ENCODE measurements around the gene TFR2.

TFR2 gene

DNA sequence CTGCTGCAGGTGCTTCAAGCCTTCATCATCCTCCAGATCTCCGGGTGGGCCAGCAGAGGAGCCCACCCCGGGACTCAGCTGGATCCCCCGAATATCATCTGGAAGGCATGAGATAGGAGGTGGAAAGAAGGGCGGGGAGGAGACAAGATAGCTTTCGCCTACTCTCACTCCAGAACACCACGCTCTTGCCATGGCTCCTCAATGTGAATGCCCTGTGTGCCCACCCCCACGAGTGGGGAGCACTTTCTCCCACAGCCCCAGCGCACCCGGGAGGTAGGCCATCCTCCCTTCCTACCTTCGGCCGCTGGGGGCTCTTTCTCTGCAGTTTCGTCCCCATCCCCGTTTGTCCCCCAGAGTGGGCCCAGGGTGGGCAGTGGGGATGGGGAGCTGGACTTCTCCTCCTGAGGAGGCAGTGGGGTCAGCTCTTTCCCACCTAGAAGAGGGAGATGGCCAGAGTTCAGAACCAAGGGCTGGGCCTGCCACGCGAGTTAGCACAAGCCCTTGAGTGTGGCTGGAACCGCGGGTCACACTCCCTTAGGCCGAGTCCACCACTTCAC is 43.8 kb upstream of the TFR2 start:
- Histone ChIP-seq H3K27me3 (no peaks in the 10 kb centered on the region), H3K9ac (no peak overlapping the region; a peak in 1 of 22 replicates), H3K4me2 (no peak overlapping the region), H3K4me1 (peaks cover 19 to 44% (median 23%) of the 10 kb centered on the region in 10 experiments), H3K9me3 (replicated peaks in 1 of 11) (no peaks in the 10 kb centered on the region), H3K4me3 (no peak overlapping the region), H4K20me1 (peaks cover 87 to 100% (median 95%) of the 10 kb centered on the region in 11 experiments), H3K36me3 (peaks cover 84 to 92% (median 89%) of the 10 kb centered on the region in 11 experiments), H3K27ac (no peak overlapping the region)
- no peak for TF ChIP-seq Cebpa-rat (IDR thresholded peaks at IDR 0.05)

DNA sequence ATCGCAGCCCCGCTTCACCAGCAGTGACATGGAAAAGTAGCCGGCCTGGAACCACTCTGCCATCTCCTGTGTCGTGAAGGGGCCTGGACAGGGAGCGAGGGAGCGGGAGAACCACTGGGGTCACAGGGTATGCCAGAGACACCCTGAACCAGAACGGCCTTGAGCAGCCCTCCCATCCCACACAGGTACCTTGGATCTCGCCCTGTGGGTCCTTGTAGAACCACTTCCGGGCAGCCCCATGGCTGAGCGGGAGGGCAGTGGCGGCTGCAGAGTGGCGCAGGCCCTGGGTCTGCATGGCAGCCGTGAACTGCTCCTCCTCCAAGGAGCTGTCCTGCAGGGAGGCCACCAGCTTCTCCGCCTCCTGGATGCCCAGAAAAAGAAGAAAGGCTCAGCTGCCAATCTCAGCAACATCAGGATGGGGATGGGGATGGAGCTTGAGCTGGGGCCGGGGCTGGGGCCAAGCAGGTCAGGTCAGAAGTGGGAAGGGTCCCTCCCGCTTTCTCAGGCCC is 43.2 kb upstream of the TFR2 start:
- Histone ChIP-seq H3K4me3 (no peak overlapping the region), H3K27me3 (no peaks in the 10 kb centered on the region), H3K4me2 (no peak overlapping the region), H3K27ac (no peak overlapping the region), H3K9me3 (replicated peaks in 1 of 11) (no peaks in the 10 kb centered on the region), H3K36me3 (peaks cover 90 to 98% (median 95%) of the 10 kb centered on the region in 11 experiments), H3K4me1 (peaks cover 14 to 44% (median 20%) of the 10 kb centered on the region in 10 experiments), H3K9ac (no peak overlapping the region; a peak in 1 of 22 replicates), H4K20me1 (peaks cover 87 to 100% (median 95%) of the 10 kb centered on the region in 11 experiments)
- TF ChIP-seq Cebpa-rat (IDR thresholded peaks at IDR 0.05), result no peak

DNA sequence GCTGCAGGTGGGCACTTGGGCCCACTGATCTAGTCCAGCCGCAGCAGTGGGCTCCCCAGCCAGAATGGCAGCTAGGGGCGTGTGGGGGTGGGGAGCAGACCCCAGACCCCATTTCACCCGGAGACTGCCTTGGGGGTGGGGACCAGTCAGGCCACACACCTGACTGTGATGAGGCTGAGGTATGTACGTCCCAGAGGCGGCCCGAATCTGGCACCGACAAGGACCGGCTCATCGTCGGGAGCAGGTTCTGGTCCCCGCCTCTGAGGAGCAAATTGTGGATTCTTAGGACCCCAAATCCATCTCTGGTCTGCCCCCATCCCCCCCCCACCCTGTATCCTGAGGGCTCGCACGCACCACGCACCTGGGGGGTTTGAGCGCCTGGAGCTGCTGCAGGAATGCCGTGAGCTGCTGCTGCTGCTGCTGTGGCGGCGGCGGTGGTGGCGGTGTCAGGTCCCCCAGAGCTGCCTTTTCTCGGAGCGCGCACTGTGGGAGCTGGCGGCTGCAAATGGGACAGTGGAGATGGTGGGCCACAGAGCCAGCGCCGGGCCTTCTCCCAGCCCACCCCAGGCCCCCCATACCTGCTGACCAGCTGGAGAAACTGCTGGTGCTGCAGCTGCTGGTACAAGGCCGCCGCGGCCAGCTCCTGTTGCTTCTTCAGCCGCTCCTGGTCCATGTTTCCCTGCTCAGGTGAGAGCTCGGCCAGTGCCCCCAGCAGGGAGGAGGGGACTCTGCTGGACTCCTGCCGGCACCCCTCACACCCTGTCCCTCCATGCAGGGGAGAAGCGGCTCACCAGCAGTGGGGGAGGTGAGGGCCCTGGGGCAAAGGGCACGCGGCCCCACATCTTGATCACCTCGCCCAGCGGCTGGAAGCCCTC is 42.5 kb upstream of the TFR2 start:
- Histone ChIP-seq H3K9ac (no peak overlapping the region), H3K4me2 (no peak overlapping the region), H3K27me3 (no peaks in the 10 kb centered on the region), H3K36me3 (peaks cover 97 to 100% (median 99%) of the 10 kb centered on the region in 11 experiments), H3K4me1 (peaks cover 7 to 44% (median 14%) of the 10 kb centered on the region in 10 experiments), H4K20me1 (peaks cover 87 to 100% (median 95%) of the 10 kb centered on the region in 11 experiments), H3K9me3 (replicated peaks in 1 of 11) (no peaks in the 10 kb centered on the region), H3K4me3 (no peak overlapping the region), H3K27ac (no peak overlapping the region)
- TF ChIP-seq Cebpa-rat (IDR thresholded peaks at IDR 0.05), result no peak

DNA sequence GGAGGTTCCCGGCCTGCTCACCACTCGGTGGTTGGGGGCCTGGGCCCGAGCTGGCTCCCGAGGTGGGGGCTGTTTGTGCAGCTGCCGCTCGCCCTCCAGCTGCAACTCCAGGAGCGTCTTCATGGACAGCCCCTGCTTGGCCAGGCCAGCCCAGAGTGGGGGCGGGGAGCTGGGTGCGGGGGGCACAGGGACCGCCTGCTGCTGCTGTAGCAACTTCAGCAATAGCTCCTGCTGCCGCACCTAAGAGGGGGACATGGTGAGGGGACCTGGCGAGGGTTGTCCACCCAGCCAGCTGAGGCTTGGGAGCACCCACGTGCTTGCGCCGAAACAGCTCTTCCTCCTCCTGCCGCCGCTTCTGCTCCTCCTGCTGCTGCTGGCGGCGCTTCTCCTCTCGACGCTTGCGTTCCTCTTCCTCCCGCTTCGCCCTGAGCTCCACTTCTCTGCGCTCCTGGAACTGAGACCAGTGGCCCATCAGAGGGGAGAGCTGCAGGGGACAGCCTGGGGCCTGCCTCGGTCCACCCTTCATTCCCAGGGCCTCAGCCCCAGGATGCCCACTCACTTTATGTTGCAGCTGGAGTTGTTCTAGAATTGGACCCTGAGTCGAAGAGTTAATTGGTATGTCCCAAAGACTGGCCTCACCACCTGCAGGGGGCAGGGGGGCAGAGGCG is 41.8 kb upstream of the TFR2 start:
- peaks cover 97 to 100% (median 99%) of the 10 kb centered on the region in 11 experiments for H3K36me3 ChIP-seq

DNA sequence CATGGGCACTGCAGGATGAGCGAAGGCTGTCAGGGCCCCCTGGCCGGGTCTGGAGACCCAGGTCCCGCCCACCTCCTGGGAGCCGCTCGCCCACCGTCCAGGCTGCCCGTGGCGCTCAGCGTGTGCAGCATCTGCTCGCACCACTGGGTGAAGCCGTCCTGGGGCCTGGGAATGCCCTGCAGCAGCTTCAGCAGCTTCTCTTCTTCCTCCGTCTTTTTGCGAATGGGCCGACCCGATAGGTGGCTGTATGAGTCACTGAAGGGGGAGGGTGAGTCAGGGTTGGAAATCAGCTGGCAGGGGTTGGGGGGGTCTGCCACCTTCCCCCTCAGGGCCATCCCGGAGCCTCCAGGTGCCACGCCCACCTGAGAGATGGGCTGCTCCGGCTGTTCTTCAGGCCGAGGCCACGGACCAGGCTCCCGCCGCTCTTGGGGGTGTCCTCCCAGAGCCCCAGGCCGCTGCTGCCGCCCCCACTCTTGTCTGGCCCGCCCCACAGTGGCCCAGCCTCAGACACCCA is 40.9 kb upstream of the TFR2 start:
- Histone ChIP-seq H3K9ac (no peak overlapping the region), H3K4me2 (no peak overlapping the region), H3K27ac (no peak overlapping the region), H3K4me3 (no peak overlapping the region), H4K20me1 (peaks cover 89 to 100% (median 96%) of the 10 kb centered on the region in 11 experiments), H3K4me1 (peaks cover 5 to 46% (median 18%) of the 10 kb centered on the region in 10 experiments; a peak in 19 of 20 replicates), H3K9me3 (replicated peaks in 1 of 11) (no peaks in the 10 kb centered on the region), H3K36me3 (peaks cover 98 to 100% (median 100%) of the 10 kb centered on the region in 11 experiments), H3K27me3 (no peaks in the 10 kb centered on the region)
- no peak for TF ChIP-seq Cebpa-rat (IDR thresholded peaks at IDR 0.05)

More for the DNA sequence above, 41.8 kb upstream of the TFR2 start:
- Histone ChIP-seq H3K9me3 (replicated peaks in 1 of 11) (no peaks in the 10 kb centered on the region), H3K27ac (no peak overlapping the region), H4K20me1 (peaks cover 87 to 100% (median 95%) of the 10 kb centered on the region in 11 experiments), H3K9ac (no peak overlapping the region), H3K4me3 (no peak overlapping the region), H3K27me3 (no peaks in the 10 kb centered on the region), H3K4me2 (no peak overlapping the region), H3K4me1 (peaks cover 0 to 44% (median 12%) of the 10 kb centered on the region in 10 experiments; a peak in 14 of 20 replicates)
- TF ChIP-seq Cebpa-rat (IDR thresholded peaks at IDR 0.05), result no peak

DNA sequence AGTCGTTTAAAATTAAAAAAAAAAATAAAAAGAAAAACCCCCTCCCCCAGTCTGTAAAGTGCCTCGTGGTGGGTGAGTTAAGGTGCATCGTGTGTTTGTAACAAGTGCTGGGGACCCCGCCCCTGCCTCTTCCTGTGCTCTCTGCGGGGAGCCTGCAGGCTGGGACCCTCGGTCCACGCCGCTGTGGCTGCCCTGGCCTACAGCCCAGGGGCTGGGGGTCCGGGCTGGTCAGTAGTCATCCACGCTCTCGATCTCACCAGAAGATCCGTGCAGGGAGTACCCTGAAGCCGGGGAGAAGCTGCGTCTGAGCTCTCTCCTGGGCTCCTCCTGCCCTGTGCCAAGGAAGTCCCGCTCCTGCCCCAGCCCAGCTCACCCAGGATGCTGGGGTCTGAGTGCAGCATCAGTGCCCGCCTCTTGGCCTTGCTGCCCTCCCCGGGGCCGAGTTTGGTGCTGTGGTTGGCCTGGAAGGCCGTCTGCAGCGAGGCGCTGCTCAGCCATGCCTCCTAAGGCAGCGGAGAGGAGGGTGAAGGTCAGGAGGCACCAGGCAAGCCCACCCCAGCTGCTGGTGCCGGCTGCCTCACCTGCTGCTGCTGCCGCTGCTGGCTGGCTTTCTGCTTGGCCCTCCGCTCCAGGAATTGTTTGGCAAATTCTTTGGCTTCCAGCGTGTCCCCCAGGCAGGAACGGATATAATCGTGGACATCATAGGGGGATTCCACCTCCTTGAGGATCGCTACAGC is 40.3 kb upstream of the TFR2 start:
- Histone ChIP-seq H3K27me3 (no peaks in the 10 kb centered on the region), H3K4me2 (no peak overlapping the region), H3K9ac (no peak overlapping the region), H4K20me1 (peaks cover 89 to 100% (median 96%) of the 10 kb centered on the region in 11 experiments), H3K9me3 (replicated peaks in 1 of 11) (no peaks in the 10 kb centered on the region), H3K4me1 (peaks cover 7 to 52% (median 25%) of the 10 kb centered on the region in 10 experiments; a peak in 19 of 20 replicates), H3K4me3 (no peak overlapping the region), H3K36me3 (peaks cover 98 to 100% (median 100%) of the 10 kb centered on the region in 11 experiments), H3K27ac (no peak overlapping the region)
- no peak for TF ChIP-seq Cebpa-rat (IDR thresholded peaks at IDR 0.05)

DNA sequence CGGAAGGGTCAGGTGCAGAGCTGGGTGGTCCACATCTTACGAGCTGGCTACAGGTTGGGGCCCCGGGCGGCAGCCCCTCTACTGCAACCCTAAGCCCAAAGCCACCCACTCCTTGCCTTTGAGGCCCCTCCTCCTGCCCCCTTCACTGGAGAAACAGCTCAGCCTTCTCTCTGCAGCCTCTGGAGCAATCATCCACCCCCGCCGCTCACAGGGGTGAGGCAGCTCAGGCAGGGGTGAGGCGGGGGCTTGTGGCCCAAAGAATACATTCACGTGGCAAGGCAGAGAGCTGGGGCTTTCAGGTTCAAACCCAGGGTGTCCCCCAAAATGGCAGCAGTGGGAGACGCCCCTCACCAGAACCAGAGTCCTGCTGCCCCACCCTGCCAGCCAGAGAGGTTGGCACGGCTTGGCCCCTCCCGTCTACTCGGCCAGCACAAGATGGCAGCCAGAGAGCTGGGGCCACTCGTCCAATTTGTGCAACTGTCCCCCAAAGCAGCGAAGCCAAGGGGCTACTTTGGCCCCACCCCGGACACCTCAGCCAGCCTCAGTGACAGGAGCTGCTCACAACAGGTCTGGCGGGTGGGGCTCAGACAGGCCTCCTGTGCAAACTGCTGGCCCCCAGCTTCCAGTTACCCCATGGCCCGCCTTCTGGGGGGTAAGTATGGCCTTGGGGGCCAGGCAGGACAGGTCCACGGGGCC is 39.4 kb upstream of the TFR2 start:
- 0 out of 22 replicates have a peak overlapping the region, but pooled peaks of 1 of the 11 experiments have one; percentile 1 for H3K9ac ChIP-seq
- no peaks in the 10 kb centered on the region for H3K27me3 ChIP-seq
- peak overlapping the region in 2 of 11 experiments; percentile 7 to 21; a peak in 1 of 22 replicates for H3K27ac ChIP-seq
- no peak overlapping the region for H3K4me3 ChIP-seq
- peaks cover 88 to 99% (median 95%) of the 10 kb centered on the region in 11 experiments for H4K20me1 ChIP-seq
- H3K36me3 ChIP-seq, result peaks cover 93 to 95% (median 95%) of the 10 kb centered on the region in 11 experiments
- no peaks in the 10 kb centered on the region for H3K9me3 ChIP-seq (replicated peaks in 1 of 11)
- TF ChIP-seq Cebpa-rat (IDR thresholded peaks at IDR 0.05), result no peak
- peaks cover 7 to 56% (median 29%) of the 10 kb centered on the region in 10 experiments; a peak in 19 of 20 replicates for H3K4me1 ChIP-seq
- H3K4me2 ChIP-seq, result no peak overlapping the region

Data from BLaER1 treated with 17β-estradiol and CSF1 and Interleukin-3, amounts not matched to agents 10 nM and 100 nM (cell line).